Right lobe of liver (tissue), 6 donors: ENCODE data around the gene CYSTM1. TPM values are rescaled to one million over a fixed set of nuclear protein-coding genes. Genes with fewer than 3 reads are reported as not detected.

Experiments used
- ATAC-seq, 4 donors: fragments of 200-7000 bp; cut with Tn5 transposase; one replicate each; pipeline ENCODE4 v1.9.1; 2020; ENCODE audit warnings: mild to moderate bottlenecking in 4 of 4, moderate library complexity in 4 of 4
- DNase-seq, 3 donors: peaks; one replicate each; pipeline ENCODE4 v3.0.0-alpha.2; 2020
- H3K27ac ChIP-seq, 3 donors: fragments of 200-600 bp; one replicate each; pipeline ENCODE4 v1.8.0; 2022
- H3K27me3 ChIP-seq, 2 donors: fragments of 200-600 bp; one replicate each; pipeline ENCODE4 v1.8.0; 2022
- H3K36me3 ChIP-seq, 4 donors: fragments of 200-600 bp; sonication (generic) in 1 of 4; one replicate each; pipeline versions ENCODE4 v1.5.1 to v1.8.0; 2017 to 2022; ENCODE audit warnings: control low read depth in 1 of 4
- H3K4me1 ChIP-seq, 4 donors: fragments of 200-600 bp; sonication (generic) in 1 of 4; one replicate each; pipeline versions ENCODE4 v1.5.1 to v1.8.0; 2017 to 2022; ENCODE audit warnings: control low read depth in 1 of 4
- H3K4me3 ChIP-seq, 3 donors: fragments of 200-600 bp; one replicate each; pipeline ENCODE4 v1.8.0; 2022
- H3K9me3 ChIP-seq, 4 donors: fragments of 200-600 bp; sonication (generic) in 1 of 4; one replicate each; pipeline versions ENCODE4 v1.5.1 to v1.8.0; 2017 to 2022; ENCODE audit warnings: control low read depth in 1 of 4
- CTCF ChIP-seq, 4 donors: fragments of 200-600 bp in 3 of 4; fragments of 450-650 bp in 1 of 4; IDR thresholded peaks; one replicate each; pipeline versions ENCODE4 v1.5.1 to v1.8.0; 2016 to 2022; ENCODE audit warnings: antibody characterized with exemption in 4 of 4, mild to moderate bottlenecking in 2 of 4
- POLR2A ChIP-seq: fragments of 450-650 bp; IDR thresholded peaks from one replicate; pipeline ENCODE4 v1.6.1; 2017; ENCODE audit warnings: antibody characterized with exemption, mild to moderate bottlenecking
- WGBS: methylation state at CpG from one replicate; pipeline ENCODE4 v1.1.6; 2018; ENCODE audit warnings: low coverage, low lambda C conversion rate; ENCODE audit not compliant: insufficient coverage; ENCODE audit errors: missing lambda C conversion rate; 5-methylcytosine and 5-hydroxymethylcytosine counted together
- intact Hi-C, 2 donors: fragments of 100-400 bp; cut with DNase I; formaldehyde crosslinking; loops; one replicate each; pipeline versions ENCODE4 v1.11.2 to v1.14.1; 2022
- total RNA-seq, 6 experiments: library from RNA; depleted of rRNA in 2 of 6; stranded (reverse); fragments of >200 nt in 2 of 6; fragmentation: NEBNext Ultra II Directional in 3 of 6; extraction: Animal tissue kit (Norgen Biotek cat#: 25700) in 3 of 6; gene quantifications; one replicate each; pipeline versions ENCODE4 v1.1.0 to v1.2.4, GENCODE V29; 2016 to 2023
- donor health status: DM: no; HTN: yes; CAD: no.
- donor health status: DM: no; HTN: no; CAD: no.
- donor health status: DM: no; HTN: no; CAD: no.
- donor health status: DM: no; HTN: yes; CAD: no.
- donor health status: DM: no; HTN: yes; CAD: no.

Gene CYSTM1
- total RNA-seq, 6 experiments from 2014 or later = 15.5 to 78.0 (median 29.8) TPM

- no peaks in the 10 kb centered on the region for H3K9me3 ChIP-seq
These were observed 32.7 kb upstream of the CYSTM1 start for GRCh38 chr5:140142246-140142645.

GRCh38 chr5:140142856-140143255, 32.1 kb upstream of the CYSTM1 start:
- ATAC-seq (peak; percentile 14 to 55 (median 41)), DNase-seq (peak in 1 of 3 donors; percentile 63)
- Histone ChIP-seq H3K4me3 (no peak overlapping the region), H3K27me3 (no peaks in the 10 kb centered on the region), H3K4me1 (peaks cover 0 to 51% (median 8%) of the 10 kb centered on the region in 4 donors), H3K9me3 (no peaks in the 10 kb centered on the region), H3K36me3 (no peaks in the 10 kb centered on the region), H3K27ac (peak overlapping the region in 1 of 3 donors; percentile 33)
- WGBS = 60% methylated on average over 1 of the region's 7 CpGs
- intact Hi-C loops = loop anchor here in 1 of 2 donors (5.0 kb wide), 1 partner anchor 71 kb away; no protein-coding TSS in a partner anchor
- TF ChIP-seq POLR2A (no peak), CTCF (IDR thresholded peaks at IDR 0.05) (no peak)

More at GRCh38 chr5:140142246-140142645, 32.7 kb upstream of the CYSTM1 start:
- Histone ChIP-seq H3K27ac (peak overlapping the region in 1 of 3 donors; percentile 33), H3K4me1 (peaks cover 0 to 51% (median 8%) of the 10 kb centered on the region in 4 donors), H3K4me3 (no peak overlapping the region), H3K36me3 (no peaks in the 10 kb centered on the region), H3K27me3 (no peaks in the 10 kb centered on the region)
- ATAC-seq = no peak
- 70% methylated on average over 2 of the region's 5 CpGs for WGBS
- TF ChIP-seq CTCF (IDR thresholded peaks at IDR 0.05) (no peak), POLR2A (no peak)
- no peak for DNase-seq
- intact Hi-C loops = loop anchor here in 1 of 2 donors (5.0 kb wide), 1 partner anchor 70 kb away; no protein-coding TSS in a partner anchor

GRCh38 chr5:140143521-140144258, 31.3 kb upstream of the CYSTM1 start:
- ATAC-seq = no peak
- H3K4me1 ChIP-seq = peaks cover 0 to 51% (median 8%) of the 10 kb centered on the region in 4 donors
- peak overlapping the region in 1 of 3 donors; percentile 33 for H3K27ac ChIP-seq
- peak in 1 of 3 donors; percentile 35 for DNase-seq
- WGBS = 100% methylated on average over 3 of the region's 3 CpGs
- TF ChIP-seq CTCF (IDR thresholded peaks at IDR 0.05) (no peak), POLR2A (no peak)
- no peaks in the 10 kb centered on the region for H3K36me3 ChIP-seq
- H3K4me3 ChIP-seq = no peak overlapping the region
- intact Hi-C loops = loop anchor here in 1 of 2 donors (5.0 kb wide), 1 partner anchor 71 kb away; no protein-coding TSS in a partner anchor
- no peaks in the 10 kb centered on the region for H3K27me3 ChIP-seq
- H3K9me3 ChIP-seq = no peaks in the 10 kb centered on the region

- 78% methylated on average over 2 of the region's 3 CpGs for WGBS
- Histone ChIP-seq H3K4me1 (peaks cover 0 to 46% (median 8%) of the 10 kb centered on the region in 4 donors), H3K9me3 (no peaks in the 10 kb centered on the region), H3K27me3 (no peaks in the 10 kb centered on the region), H3K4me3 (peak overlapping the region in 1 of 3 donors; percentile 50), H3K27ac (no peak overlapping the region), H3K36me3 (no peaks in the 10 kb centered on the region)
- DNase-seq (peak in 1 of 3 donors; percentile 25), ATAC-seq (no peak)
- TF ChIP-seq POLR2A (no peak), CTCF (IDR thresholded peaks at IDR 0.05) (no peak)
- intact Hi-C loops = no loop called here
These were observed 29.7 kb upstream of the CYSTM1 start for GRCh38 chr5:140145256-140145655.
